ENCODE data around the gene CETN1.

DNA sequence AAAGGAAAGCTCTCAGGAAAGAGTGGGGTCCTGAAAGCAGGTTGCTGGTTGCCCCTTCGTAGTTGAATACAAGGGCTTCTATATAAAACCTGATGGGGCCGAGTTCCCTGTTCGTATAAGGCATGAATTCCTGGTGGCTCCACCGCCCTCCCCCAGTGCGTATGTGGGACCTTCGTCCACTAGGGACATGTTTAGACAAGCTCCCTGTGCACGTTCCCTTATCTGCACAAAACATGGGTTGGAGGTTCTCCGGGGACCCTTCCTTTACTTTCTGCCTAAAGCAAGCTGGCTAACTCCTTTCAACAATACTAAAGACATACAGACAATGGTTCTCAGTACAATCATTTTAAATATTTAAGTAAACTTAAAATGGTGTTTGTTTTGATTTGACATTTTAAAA, 24.6 kb downstream of the CETN1 start:
- TF ChIP-seq, protein P1, sequence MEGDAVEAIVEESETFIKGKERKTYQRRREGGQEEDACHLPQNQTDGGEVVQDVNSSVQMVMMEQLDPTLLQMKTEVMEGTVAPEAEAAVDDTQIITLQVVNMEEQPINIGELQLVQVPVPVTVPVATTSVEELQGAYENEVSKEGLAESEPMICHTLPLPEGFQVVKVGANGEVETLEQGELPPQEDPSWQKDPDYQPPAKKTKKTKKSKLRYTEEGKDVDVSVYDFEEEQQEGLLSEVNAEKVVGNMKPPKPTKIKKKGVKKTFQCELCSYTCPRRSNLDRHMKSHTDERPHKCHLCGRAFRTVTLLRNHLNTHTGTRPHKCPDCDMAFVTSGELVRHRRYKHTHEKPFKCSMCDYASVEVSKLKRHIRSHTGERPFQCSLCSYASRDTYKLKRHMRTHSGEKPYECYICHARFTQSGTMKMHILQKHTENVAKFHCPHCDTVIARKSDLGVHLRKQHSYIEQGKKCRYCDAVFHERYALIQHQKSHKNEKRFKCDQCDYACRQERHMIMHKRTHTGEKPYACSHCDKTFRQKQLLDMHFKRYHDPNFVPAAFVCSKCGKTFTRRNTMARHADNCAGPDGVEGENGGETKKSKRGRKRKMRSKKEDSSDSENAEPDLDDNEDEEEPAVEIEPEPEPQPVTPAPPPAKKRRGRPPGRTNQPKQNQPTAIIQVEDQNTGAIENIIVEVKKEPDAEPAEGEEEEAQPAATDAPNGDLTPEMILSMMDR (IDR thresholded peaks at IDR 0.05; ENCODE audit: insufficient read depth, low read length, poor library complexity, severe bottlenecking): no peak
- no peak for TF ChIP-seq EZH2phosphoT487 (conservative IDR thresholded peaks at IDR 0.05; ENCODE audit: low read length)
